Smooth muscle cell (in vitro differentiated cells): ENCODE results near the gene PROSER2. TPM values are rescaled to one million over a fixed set of nuclear protein-coding genes. Genes with fewer than 3 reads are reported as not detected.
A peak's percentile ranks its signal among the peaks of the same experiment; 100 is the strongest.

Source experiments
- DNase-seq: peaks from one replicate; lab custom pipeline; 2025; ENCODE audit not compliant: unreplicated experiment; lab: John Stamatoyannopoulos, UW
- H2AFZ ChIP-seq: fragments of 200-600 bp; sonication (generic); 2 replicates; pipeline ENCODE4 v1.6.0; 2016; ENCODE audit warnings: antibody characterized with exemption, low read depth, mild to moderate bottlenecking
- H3F3A ChIP-seq: fragments of 200-600 bp; sonication (generic); 2 replicates; pipeline ENCODE4 v1.6.0; 2017; ENCODE audit warnings: antibody characterized with exemption, low read depth
- H3K27ac ChIP-seq: fragments of 200-600 bp; sonication (generic); 2 replicates; pipeline ENCODE4 v1.5.1; 2016; ENCODE audit warnings: low read depth, mild to moderate bottlenecking
- H3K27me3 ChIP-seq: fragments of 200-600 bp; sonication (generic); 2 replicates; pipeline ENCODE4 v1.6.1; 2016; ENCODE audit warnings: low read depth, mild to moderate bottlenecking
- H3K36me3 ChIP-seq: fragments of 200-600 bp; sonication (generic); 2 replicates; pipeline ENCODE4 v1.5.1; 2016; ENCODE audit warnings: low read depth
- H3K4me1 ChIP-seq: fragments of 200-600 bp; sonication (generic); 2 replicates; pipeline ENCODE4 v1.5.1; 2016; ENCODE audit warnings: low read depth
- H3K4me2 ChIP-seq: fragments of 200-600 bp; sonication (generic); 2 replicates; pipeline ENCODE4 v1.6.0; 2016; ENCODE audit warnings: mild to moderate bottlenecking
- H3K4me3 ChIP-seq: fragments of 200-600 bp; sonication (generic); 2 replicates; pipeline ENCODE4 v1.5.1; 2016; ENCODE audit warnings: mild to moderate bottlenecking
- H3K79me2 ChIP-seq: fragments of 200-600 bp; sonication (generic); 2 replicates; pipeline ENCODE4 v1.6.0; 2016; ENCODE audit warnings: low read depth, mild to moderate bottlenecking
- H3K9ac ChIP-seq: fragments of 200-600 bp; sonication (generic); 2 replicates; pipeline ENCODE4 v1.6.0; 2016; ENCODE audit warnings: low read depth
- H3K9me3 ChIP-seq: fragments of 200-600 bp; sonication (generic); replicated peaks from 2 replicates; pipeline ENCODE4 v1.5.1; 2016; ENCODE audit warnings: low read depth
- H4K20me1 ChIP-seq: fragments of 200-600 bp; sonication (generic); 2 replicates; pipeline ENCODE4 v1.6.0; 2016; ENCODE audit warnings: low read depth
- WGBS: methylation state at CpG from one replicate; pipeline ENCODE4 v1.1.7; 2016; ENCODE audit warnings: low lambda C conversion rate; 5-methylcytosine and 5-hydroxymethylcytosine counted together
- polyA plus RNA-seq: library from polyadenylated mRNA; unstranded; fragments of >200 nt; fragmentation: Nextera tagmentation; extraction: Ambion mirVana; gene quantifications from 2 replicates; pipeline ENCODE4 v1.2.1, GENCODE V29; 2016
- total RNA-seq: library from RNA; depleted of rRNA; stranded (reverse); fragments of >200 nt; gene quantifications from 2 replicates; pipeline ENCODE4 v1.2.3, GENCODE V29; 2014
- TF ChIP-seq, protein P1 (sequence below): fragments of 200-600 bp; sonication (generic); IDR thresholded peaks from 2 replicates; pipeline ENCODE4 v1.5.1; 2017; ENCODE audit warnings: borderline replicate concordance, mild to moderate bottlenecking, antibody characterized with exemption; ENCODE audit not compliant: insufficient read depth, poor library complexity, severe bottlenecking

Gene PROSER2
- total and polyA plus RNA-seq, 2 experiments from 2014 or later = 4.9 to 8.2 TPM

DNA sequence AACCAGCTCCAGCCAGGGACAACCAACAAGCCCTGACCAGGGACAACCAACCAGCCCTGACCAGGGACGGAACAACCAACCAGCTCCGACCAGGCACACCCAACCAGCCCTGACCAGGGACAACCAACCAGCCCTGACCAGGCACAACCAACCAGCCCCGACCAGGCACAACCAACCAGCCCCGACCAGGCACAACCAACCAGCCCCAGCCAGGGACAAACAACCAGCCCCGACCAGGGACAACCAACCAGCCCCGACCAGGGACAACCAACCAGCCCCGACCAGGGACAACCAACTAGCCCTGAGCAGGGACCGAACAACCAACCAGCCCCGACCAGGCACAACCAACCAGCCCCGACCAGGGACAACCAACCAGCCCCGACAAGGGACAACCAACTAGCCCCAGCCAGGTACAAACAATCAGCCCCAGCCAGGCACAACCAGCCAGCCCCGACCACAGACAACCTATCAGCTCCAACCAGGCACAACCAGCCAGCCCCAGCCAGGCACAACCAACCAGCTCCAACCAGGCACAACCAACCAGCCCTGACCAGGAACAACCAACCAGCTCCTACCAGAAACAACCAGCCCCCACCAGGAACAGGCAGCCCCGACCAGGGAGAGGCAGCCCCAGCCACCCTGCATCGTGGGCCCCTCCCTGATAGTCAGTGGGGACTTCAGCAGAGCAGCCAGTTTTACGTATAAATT is 56.4 kb downstream of the PROSER2 start:
- Histone ChIP-seq H2AFZ (no peak overlapping the region), H3K4me1 (peaks cover 12% of the 10 kb centered on the region), H3K79me2 (no peaks in the 10 kb centered on the region), H3K9me3 (no peaks in the 10 kb centered on the region), H3K36me3 (no peaks in the 10 kb centered on the region), H3K27ac (no peak overlapping the region), H4K20me1 (no peaks in the 10 kb centered on the region), H3K27me3 (no peaks in the 10 kb centered on the region), H3K4me3 (no peak overlapping the region), H3K9ac (no peak overlapping the region), H3F3A (peaks cover 15% of the 10 kb centered on the region), H3K4me2 (no peak overlapping the region)
- WGBS = 85% methylated on average over 15 of the region's 15 CpGs
- TF ChIP-seq, protein P1, sequence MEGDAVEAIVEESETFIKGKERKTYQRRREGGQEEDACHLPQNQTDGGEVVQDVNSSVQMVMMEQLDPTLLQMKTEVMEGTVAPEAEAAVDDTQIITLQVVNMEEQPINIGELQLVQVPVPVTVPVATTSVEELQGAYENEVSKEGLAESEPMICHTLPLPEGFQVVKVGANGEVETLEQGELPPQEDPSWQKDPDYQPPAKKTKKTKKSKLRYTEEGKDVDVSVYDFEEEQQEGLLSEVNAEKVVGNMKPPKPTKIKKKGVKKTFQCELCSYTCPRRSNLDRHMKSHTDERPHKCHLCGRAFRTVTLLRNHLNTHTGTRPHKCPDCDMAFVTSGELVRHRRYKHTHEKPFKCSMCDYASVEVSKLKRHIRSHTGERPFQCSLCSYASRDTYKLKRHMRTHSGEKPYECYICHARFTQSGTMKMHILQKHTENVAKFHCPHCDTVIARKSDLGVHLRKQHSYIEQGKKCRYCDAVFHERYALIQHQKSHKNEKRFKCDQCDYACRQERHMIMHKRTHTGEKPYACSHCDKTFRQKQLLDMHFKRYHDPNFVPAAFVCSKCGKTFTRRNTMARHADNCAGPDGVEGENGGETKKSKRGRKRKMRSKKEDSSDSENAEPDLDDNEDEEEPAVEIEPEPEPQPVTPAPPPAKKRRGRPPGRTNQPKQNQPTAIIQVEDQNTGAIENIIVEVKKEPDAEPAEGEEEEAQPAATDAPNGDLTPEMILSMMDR = no peak
- DNase-seq = no peak

DNA sequence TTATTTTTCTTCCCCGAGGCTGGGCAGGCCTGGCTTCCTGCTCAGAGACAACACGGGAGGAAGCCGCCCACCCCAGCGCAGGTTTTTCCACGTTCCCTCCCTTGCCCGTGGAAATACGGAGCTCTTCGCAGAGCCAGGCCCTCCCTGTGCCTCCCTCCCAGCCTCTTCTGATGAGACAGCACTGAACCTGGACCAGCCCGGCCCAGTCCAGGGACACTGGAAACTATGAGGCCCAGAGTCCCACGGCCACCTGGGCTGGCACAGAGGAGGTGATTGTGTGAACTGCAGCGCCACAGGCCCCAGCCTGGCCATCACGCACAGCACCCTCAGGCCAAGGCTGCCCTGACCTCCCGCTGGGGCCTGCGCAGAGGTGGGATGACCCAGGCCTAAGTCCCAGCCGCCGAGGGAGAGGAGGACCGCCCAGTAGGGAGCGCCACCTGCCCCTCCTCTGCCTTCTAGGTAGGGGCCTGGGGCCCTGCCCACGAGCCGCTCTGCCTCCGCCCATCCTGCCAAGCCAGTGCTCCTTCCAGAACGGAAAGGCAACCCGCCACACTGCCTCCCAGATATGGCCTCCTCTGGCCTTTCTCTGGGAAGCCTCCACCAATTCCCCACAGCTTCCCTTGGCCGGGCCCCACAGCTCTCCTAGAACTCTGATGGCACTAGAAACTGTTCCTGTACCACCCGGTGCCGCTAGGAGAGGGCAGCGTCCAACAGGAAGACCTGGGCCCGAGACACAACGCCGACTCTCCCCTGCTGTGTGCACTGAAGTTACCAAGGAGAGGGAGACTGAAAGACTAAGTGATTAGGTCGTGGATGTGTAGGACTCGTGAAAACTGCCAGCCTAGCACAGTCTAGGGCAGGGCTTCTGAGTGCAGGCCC is 57.2 kb downstream of the PROSER2 start:
- Histone ChIP-seq H3K4me3 (no peak overlapping the region), H3K36me3 (no peaks in the 10 kb centered on the region), H4K20me1 (no peaks in the 10 kb centered on the region), H3K79me2 (no peaks in the 10 kb centered on the region), H3K27me3 (no peaks in the 10 kb centered on the region), H2AFZ (no peak overlapping the region), H3F3A (peaks cover 8% of the 10 kb centered on the region), H3K4me2 (no peak overlapping the region), H3K4me1 (peaks cover 4% of the 10 kb centered on the region), H3K27ac (no peak overlapping the region), H3K9me3 (no peaks in the 10 kb centered on the region), H3K9ac (no peak overlapping the region)
- TF ChIP-seq, protein P1 = no peak
- WGBS = 79% methylated on average over 31 of the region's 32 CpGs
- no peak for DNase-seq

DNA sequence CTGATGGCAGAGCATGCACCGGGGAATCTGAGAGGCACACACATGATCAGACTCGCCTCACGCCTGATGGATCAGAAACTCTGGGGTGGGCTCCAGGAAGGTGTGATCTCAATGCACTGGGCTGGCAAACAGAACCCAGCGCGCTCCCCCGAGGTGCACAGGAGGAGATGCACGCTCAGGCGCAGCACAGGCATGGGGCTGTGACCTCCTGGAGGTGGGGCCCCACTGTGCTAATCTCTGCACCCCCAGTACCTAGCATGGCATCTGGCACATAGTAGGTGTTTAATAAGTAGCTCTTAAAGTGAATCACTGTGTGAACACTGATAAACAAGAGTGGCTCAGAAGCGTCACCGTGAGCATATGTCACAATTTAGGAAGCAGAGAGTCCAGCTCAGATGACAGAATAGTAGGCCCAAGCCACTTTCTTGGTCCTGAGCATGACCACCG is 57.9 kb downstream of the PROSER2 start:
- H4K20me1 ChIP-seq = no peaks in the 10 kb centered on the region
- WGBS = 87% methylated on average over 11 of the region's 11 CpGs
- H3F3A ChIP-seq = peaks cover 4% of the 10 kb centered on the region
- H3K27ac ChIP-seq = peak overlapping the region; percentile 93
- H3K36me3 ChIP-seq = no peaks in the 10 kb centered on the region
- H3K4me1 ChIP-seq = no peaks in the 10 kb centered on the region
- H3K27me3 ChIP-seq = no peaks in the 10 kb centered on the region
- TF ChIP-seq, protein P1 = no peak
- no peak overlapping the region for H3K4me3 ChIP-seq
- no peak overlapping the region for H3K9ac ChIP-seq
- H3K9me3 ChIP-seq = no peaks in the 10 kb centered on the region
- no peaks in the 10 kb centered on the region for H3K79me2 ChIP-seq
- no peak overlapping the region for H3K4me2 ChIP-seq
- DNase-seq = no peak
- no peak overlapping the region for H2AFZ ChIP-seq
